H1 (cell line): ENCODE measurements around the gene ODAPH. TPM values are rescaled to one million over a fixed set of nuclear protein-coding genes. Genes with fewer than 3 reads are reported as not detected.

Source experiments
- SUZ12 ChIP-seq: fragments of 200-600 bp; sonication (generic); IDR thresholded peaks from 2 replicates; pipeline ENCODE4 v1.6.1; 2012; ENCODE audit warnings: mild to moderate bottlenecking, inconsistent platforms, low read length, moderate library complexity, mixed read lengths
- polyA plus RNA-seq, 7 experiments: library from polyadenylated mRNA; depleted of rRNA in 3 of 7; stranded (reverse) in 5 of 7; unstranded in 2 of 7; fragments of >200 nt in 5 of 7; fragments of 200-250 nt in 2 of 7; gene quantifications; 1 replicate in 5 of 7; 2 replicates in 1 of 7; 4 replicates in 1 of 7; pipeline versions ENCODE4 v1.2.1 to v1.2.3, GENCODE V29; 2011 to 2013; ENCODE audit warnings: missing spikeins in 2 of 7, mixed read lengths in 2 of 7
- total RNA-seq: library from RNA; stranded (reverse); fragmentation: NEBNext Ultra II Directional; extraction: Animal tissue kit (Norgen Biotek cat#: 25700); gene quantifications from 2 replicates; pipeline ENCODE4 v1.2.1, GENCODE V29; 2021
- TF ChIP-seq, protein P1 (sequence below): IDR thresholded peaks from 2 replicates; pipeline ENCODE4 v1.6.1; 2011; ENCODE audit warnings: low read length, improper control_type of control experiment

The ODAPH gene
- total and polyA plus RNA-seq, 2 of the 8 experiments (the other 6 are each of a cell fraction or from before 2014, with no cell fraction given) = not detected

DNA sequence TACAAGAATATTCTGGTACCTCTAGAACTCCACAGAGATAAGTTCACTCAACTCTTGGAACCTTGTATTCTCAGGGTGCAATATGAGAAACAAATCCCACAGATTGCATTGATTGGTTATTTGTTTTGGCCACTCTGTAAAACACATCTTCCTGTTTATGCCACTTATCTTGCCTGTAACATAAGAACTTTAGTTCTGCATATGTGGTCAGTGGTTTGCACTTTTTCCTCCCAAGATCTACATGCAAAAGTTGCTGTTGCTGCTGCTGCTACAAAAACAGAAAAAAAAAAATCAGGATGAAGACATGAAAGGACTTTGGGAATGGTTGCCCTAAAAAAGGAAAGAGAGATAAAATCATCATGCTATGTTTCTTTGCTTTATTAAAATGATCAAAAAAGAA, 9.6 kb downstream of the ODAPH start (continued):
- no peak for TF ChIP-seq SUZ12
- TF ChIP-seq, protein P1, sequence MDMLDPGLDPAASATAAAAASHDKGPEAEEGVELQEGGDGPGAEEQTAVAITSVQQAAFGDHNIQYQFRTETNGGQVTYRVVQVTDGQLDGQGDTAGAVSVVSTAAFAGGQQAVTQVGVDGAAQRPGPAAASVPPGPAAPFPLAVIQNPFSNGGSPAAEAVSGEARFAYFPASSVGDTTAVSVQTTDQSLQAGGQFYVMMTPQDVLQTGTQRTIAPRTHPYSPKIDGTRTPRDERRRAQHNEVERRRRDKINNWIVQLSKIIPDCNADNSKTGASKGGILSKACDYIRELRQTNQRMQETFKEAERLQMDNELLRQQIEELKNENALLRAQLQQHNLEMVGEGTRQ = no peak
